GM21515 (cell line): Measurements from ENCODE around the gene THRA.

Experiments
- ATAC-seq: cut with Tn5 transposase; IDR thresholded peaks from one replicate; pipeline ENCODE4 v1.9.1; 2021; ENCODE audit not compliant: unreplicated experiment

THRA gene

GRCh38 chr17:40062329-40063186, at the start of gene THRA:
Gene THRA, plus strand, starts transcription at chr17:40062965. Its CDS starts 11,524 bp downstream, at chr17:40074489.
- no peak for ATAC-seq

- ATAC-seq, result no peak
Observed at GRCh38 chr17:40014375-40014980, 48.3 kb upstream of the THRA start.

DNA sequence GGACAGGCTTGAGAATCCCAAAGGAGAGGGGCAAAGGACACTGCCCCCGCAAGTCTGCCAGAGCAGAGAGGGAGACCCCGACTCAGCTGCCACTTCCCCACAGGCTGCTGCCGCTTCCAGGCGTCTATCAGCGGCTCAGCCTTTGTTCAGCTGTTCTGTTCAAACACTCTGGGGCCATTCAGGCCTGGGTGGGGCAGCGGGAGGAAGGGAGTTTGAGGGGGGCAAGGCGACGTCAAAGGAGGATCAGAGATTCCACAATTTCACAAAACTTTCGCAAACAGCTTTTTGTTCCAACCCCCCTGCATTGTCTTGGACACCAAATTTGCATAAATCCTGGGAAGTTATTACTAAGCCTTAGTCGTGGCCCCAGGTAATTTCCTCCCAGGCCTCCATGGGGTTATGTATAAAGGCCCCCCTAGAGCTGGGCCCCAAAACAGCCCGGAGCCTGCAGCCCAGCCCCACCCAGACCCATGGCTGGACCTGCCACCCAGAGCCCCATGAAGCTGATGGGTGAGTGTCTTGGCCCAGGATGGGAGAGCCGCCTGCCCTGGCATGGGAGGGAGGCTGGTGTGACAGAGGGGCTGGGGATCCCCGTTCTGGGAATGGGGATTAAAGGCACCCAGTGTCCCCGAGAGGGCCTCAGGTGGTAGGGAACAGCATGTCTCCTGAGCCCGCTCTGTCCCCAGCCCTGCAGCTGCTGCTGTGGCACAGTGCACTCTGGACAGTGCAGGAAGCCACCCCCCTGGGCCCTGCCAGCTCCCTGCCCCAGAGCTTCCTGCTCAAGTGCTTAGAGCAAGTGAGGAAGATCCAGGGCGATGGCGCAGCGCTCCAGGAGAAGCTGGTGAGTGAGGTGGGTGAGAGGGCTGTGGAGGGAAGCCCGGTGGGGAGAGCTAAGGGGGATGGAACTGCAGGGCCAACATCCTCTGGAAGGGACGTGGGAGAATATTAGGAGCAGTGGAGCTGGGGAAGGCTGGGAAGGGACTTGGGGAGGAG, 47.5 kb upstream of the THRA start, which contains the start of gene CSF3:
TSS of gene CSF3 (plus strand) at position 436 of the 993 bp plus-strand sequence. CDS start at position 471, 35 bp downstream.
- no peak for ATAC-seq

GRCh38 chr17:40015998-40016985, 46.5 kb upstream of the THRA start:
- ATAC-seq, result no peak

DNA sequence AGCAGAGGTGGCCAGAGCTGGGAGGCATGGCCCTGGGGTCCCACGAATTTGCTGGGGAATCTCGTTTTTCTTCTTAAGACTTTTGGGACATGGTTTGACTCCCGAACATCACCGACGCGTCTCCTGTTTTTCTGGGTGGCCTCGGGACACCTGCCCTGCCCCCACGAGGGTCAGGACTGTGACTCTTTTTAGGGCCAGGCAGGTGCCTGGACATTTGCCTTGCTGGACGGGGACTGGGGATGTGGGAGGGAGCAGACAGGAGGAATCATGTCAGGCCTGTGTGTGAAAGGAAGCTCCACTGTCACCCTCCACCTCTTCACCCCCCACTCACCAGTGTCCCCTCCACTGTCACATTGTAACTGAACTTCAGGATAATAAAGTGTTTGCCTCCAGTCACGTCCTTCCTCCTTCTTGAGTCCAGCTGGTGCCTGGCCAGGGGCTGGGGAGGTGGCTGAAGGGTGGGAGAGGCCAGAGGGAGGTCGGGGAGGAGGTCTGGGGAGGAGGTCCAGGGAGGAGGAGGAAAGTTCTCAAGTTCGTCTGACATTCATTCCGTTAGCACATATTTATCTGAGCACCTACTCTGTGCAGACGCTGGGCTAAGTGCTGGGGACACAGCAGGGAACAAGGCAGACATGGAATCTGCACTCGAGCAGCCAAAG, 45.2 kb upstream of the THRA start:
- ATAC-seq, result no peak

GRCh38 chr17:40018211-40019121, 44.3 kb upstream of the THRA start:
- ATAC-seq, result no peak

GRCh38 chr17:40019140-40019991, 43.4 kb upstream of the THRA start:
- ATAC-seq, result no peak

DNA sequence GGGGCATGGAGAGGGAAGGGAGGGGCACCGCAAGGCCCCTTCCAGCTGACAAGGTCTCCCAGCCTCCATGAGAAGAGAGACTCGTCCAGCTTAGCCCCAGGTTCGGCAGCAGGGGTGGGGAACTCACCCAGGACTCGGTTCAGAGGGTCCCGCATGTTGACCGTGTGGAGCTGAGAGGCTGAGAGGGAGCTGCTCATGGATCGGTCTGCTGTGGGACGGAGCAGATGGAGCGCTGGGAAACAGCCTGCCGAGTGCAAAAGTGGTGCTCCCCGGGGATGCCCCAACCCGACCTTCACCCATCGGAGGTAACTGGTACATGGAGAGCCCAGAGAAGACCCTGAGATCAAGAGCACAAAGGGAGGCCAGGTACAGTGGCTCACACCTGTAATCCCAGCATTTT, 42.6 kb upstream of the THRA start:
- ATAC-seq, result no peak

DNA sequence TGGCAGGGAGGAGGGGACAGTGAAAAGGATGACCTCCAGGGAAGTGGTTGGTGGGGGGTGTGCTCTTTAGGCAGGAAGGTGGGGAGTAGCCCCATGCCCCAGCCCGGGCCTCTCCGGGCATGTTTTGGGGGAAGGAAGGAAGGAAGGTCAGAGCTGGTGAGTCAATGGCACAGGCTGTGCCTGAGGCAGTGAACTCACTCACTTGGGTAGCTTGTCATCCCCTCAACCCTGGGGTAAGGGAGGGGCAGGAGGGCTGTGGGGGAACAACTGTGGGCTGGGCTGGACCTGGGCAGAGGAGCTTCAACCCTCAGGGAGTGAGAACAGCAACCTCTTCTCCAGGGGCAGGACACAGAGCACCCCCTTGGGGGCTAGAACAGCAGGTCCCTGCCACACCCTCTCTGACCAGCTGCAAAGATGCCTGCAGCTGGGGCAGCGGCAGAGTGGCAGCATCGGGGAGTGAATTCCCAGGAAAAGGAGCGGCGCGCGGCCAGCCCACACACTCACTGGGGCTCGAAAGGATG, 41.3 kb upstream of the THRA start:
- ATAC-seq, result no peak

- ATAC-seq, result no peak
Observed at GRCh38 chr17:40022497-40022896, 40.3 kb upstream of the THRA start.

DNA sequence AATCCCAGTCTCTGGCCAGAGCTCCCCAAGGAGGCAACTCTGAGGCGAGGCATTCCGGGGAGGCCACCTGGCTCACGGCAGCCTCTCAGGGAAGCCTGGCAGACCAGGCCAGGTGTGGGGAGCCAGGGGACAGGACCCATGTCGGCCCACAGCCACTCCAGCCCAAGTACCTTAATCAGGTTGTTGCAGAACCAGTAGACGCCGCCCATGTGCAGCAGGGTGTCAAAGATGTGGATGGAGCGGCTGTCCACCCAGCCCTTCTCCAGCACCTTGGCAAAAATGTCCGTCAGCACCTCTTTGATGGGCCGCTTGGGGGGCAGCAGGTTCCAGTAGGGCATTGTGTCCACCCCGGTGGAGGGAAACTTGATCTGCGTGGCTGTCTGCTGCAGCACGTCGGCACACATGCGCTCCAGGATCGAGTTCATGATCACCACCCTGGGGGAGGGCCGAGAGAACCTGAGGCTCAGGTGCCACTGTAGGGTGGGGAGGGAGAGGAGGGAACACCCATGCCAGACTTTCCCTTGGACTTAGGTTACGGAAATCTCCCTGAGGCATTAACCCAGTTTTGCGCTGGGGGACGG, 39.7 kb upstream of the THRA start:
- no peak for ATAC-seq

- no peak for ATAC-seq
Observed at GRCh38 chr17:40023590-40024292, 39.0 kb upstream of the THRA start.

- ATAC-seq, result no peak
Observed at GRCh38 chr17:40024901-40025300, 37.9 kb upstream of the THRA start.

DNA sequence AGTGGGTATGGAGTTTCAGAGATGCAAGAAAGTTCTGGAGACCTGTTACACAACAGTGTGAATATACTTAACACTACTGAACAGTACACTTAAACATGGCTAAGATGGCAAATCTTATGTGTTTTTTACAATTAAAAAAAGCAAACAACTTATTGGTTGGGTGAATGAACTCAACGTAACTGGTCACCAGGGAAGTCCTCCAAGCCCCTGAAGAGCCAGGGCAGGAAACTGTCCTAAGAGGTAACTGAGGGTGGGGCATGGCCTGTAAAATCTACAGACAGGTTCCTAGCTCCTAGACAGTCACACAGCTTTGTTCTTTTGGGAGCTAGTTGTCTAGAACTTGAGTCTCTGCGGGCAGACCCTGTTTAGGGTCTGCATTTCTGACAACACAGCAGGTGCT, 37.2 kb upstream of the THRA start:
- no peak for ATAC-seq

- no peak for ATAC-seq
Observed at GRCh38 chr17:40025991-40026815, 36.6 kb upstream of the THRA start.
